H1 (cell line): ENCODE data around the gene MEN1. TPM values are rescaled to one million over a fixed set of nuclear protein-coding genes. Genes with fewer than 3 reads are reported as not detected.
A peak's percentile ranks its signal among the peaks of the same experiment; 100 is the strongest.

Source experiments
- ASH2L ChIP-seq: fragments of 200-600, 300-600 bp; sonication (generic); IDR thresholded peaks from one replicate; pipeline ENCODE4 v1.7.1; 2017; ENCODE audit warnings: low read length
- BCL11A ChIP-seq, 2 experiments: IDR thresholded peaks; one replicate each; pipeline ENCODE4 v1.6.1; 2011; ENCODE audit warnings: low read depth in 2 of 2, low read length in 2 of 2, mild to moderate bottlenecking in 2 of 2
- BRCA1 ChIP-seq: IDR thresholded peaks from 2 replicates; pipeline ENCODE4 v1.6.1; 2012; ENCODE audit warnings: low read depth, low read length, improper control_type of control experiment
- CBX5 ChIP-seq: fragments of 300-800, 300-1000 bp; sonication (generic); IDR thresholded peaks from 2 replicates; pipeline ENCODE4 v1.7.1; 2016; ENCODE audit warnings: antibody characterized with exemption, low read length, low read depth
- CHD1 ChIP-seq: IDR thresholded peaks from 2 replicates; pipeline ENCODE4 v1.6.1; 2012; ENCODE audit warnings: low read depth, low read length, improper control_type of control experiment
- CHD2 ChIP-seq: IDR thresholded peaks from 2 replicates; pipeline ENCODE4 v1.6.1; 2012; ENCODE audit warnings: low read length, improper control_type of control experiment
- CREB1 ChIP-seq: IDR thresholded peaks from 2 replicates; pipeline ENCODE4 v1.6.1; 2012; ENCODE audit warnings: inconsistent platforms
- CTBP2 ChIP-seq: IDR thresholded peaks from 2 replicates; pipeline ENCODE4 v1.7.0; 2011; ENCODE audit warnings: borderline replicate concordance, mild to moderate bottlenecking, moderate library complexity, mixed read lengths, low read length; ENCODE audit not compliant: insufficient read depth, insufficient read length
- HDAC6 ChIP-seq: IDR thresholded peaks from one replicate; pipeline ENCODE4 v1.7.1; 2012; ENCODE audit warnings: low read depth, mild to moderate bottlenecking, inconsistent platforms, low read length, moderate library complexity
- JUND ChIP-seq: IDR thresholded peaks from 2 replicates; pipeline ENCODE4 v1.6.1; 2011; ENCODE audit warnings: mild to moderate bottlenecking, improper control_type of control experiment, low read length
- KDM5A ChIP-seq: fragments of 200-600 bp; IDR thresholded peaks from 2 replicates; pipeline ENCODE4 v1.7.1; 2012; ENCODE audit warnings: mild to moderate bottlenecking, low read length, inconsistent platforms, mixed read lengths
- SP1 ChIP-seq: IDR thresholded peaks from 2 replicates; pipeline ENCODE4 v1.6.1; 2011; ENCODE audit warnings: low read depth, low read length
- SRF ChIP-seq: IDR thresholded peaks from 2 replicates; pipeline ENCODE4 v1.6.1; 2011; ENCODE audit warnings: mild to moderate bottlenecking, low read depth, low read length, moderate library complexity
- SUZ12 ChIP-seq: fragments of 200-600 bp; sonication (generic); IDR thresholded peaks from 2 replicates; pipeline ENCODE4 v1.6.1; 2012; ENCODE audit warnings: mild to moderate bottlenecking, inconsistent platforms, low read length, moderate library complexity, mixed read lengths
- TAF1 ChIP-seq: IDR thresholded peaks from 2 replicates; pipeline ENCODE4 v1.6.1; 2011; ENCODE audit warnings: mild to moderate bottlenecking, low read depth, low read length
- TAF7 ChIP-seq: optimal IDR thresholded peaks from 2 replicates; pipeline ENCODE3; 2011; ENCODE audit warnings: low read depth, mild to moderate bottlenecking, inconsistent platforms, low read length, moderate library complexity, borderline replicate concordance
- TBP ChIP-seq: IDR thresholded peaks from 2 replicates; pipeline ENCODE4 v1.6.1; 2011; ENCODE audit warnings: low read depth, low read length, improper control_type of control experiment
- YY1 ChIP-seq: IDR thresholded peaks from 2 replicates; pipeline ENCODE4 v1.6.1; 2011; ENCODE audit warnings: low read depth, mild to moderate bottlenecking, low read length
- polyA plus RNA-seq, 7 experiments: library from polyadenylated mRNA; depleted of rRNA in 3 of 7; stranded (reverse) in 5 of 7; unstranded in 2 of 7; fragments of >200 nt in 5 of 7; fragments of 200-250 nt in 2 of 7; gene quantifications; 1 replicate in 5 of 7; 2 replicates in 1 of 7; 4 replicates in 1 of 7; pipeline versions ENCODE4 v1.2.1 to v1.2.3, GENCODE V29; 2011 to 2013; ENCODE audit warnings: missing spikeins in 2 of 7, mixed read lengths in 2 of 7
- total RNA-seq: library from RNA; stranded (reverse); fragmentation: NEBNext Ultra II Directional; extraction: Animal tissue kit (Norgen Biotek cat#: 25700); gene quantifications from 2 replicates; pipeline ENCODE4 v1.2.1, GENCODE V29; 2021
- TF ChIP-seq, protein P1 (sequence below): IDR thresholded peaks from 2 replicates; pipeline ENCODE4 v1.6.1; 2012; ENCODE audit warnings: low read length, inconsistent platforms
- TF ChIP-seq, protein P2 (sequence below): IDR thresholded peaks from 2 replicates; pipeline ENCODE4 v1.6.1; 2012; ENCODE audit warnings: inconsistent platforms

The MEN1 gene
- total and polyA plus RNA-seq, 2 of the 8 experiments (the other 6 are each of a cell fraction or from before 2014, with no cell fraction given) = 47.2 to 56.3 TPM

DNA sequence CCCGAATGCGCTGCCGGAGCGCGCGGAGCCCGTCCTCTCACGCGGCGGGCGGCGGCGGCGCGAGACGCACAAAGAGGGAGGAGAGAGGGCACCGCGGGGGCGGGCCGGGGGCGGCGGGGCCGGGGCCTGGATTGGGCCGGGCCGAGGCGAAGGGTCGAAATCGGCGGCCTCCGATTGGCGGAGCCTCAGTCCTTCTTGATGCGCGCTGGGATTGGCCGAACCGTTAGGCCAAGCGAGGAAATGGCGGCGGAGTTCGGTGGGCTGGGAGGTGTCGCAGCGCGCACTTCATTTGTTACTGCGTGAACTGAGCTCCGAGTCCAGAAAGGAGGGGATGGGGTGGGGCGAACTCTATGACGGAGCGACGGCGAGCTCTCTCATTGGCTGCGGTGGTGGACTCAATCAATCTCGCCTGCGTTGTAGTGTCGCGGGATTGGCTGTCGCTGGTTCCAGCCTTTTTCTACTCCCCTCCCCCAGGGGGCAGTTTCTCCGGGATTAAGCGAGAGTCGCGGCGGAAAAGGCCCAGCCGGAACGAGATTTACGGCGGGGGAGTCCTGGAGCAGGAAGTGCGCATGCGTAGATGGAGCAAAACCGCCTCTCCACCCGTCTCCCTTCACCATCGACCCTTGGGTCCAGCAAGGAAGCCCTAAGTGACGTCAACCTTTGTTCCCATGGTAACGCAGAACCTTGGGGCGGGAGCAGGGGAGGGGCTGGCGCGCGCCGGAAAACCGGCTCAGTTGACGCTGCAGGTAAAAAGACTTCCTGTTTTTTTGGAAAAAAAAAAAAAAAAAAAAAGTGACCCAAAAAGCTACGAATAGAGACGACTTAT is 31.7 kb downstream of the MEN1 start, which contains the start of gene SF1 (continued):
- TF ChIP-seq SUZ12 = no peak
- no peak for TF ChIP-seq SRF
- TF ChIP-seq TAF1 = peak; percentile 97
- TF ChIP-seq CHD1 = no peak
- TF ChIP-seq, protein P1, sequence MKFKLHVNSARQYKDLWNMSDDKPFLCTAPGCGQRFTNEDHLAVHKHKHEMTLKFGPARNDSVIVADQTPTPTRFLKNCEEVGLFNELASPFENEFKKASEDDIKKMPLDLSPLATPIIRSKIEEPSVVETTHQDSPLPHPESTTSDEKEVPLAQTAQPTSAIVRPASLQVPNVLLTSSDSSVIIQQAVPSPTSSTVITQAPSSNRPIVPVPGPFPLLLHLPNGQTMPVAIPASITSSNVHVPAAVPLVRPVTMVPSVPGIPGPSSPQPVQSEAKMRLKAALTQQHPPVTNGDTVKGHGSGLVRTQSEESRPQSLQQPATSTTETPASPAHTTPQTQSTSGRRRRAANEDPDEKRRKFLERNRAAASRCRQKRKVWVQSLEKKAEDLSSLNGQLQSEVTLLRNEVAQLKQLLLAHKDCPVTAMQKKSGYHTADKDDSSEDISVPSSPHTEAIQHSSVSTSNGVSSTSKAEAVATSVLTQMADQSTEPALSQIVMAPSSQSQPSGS = peak; percentile 67; the same call in 1 of the 2 replicates
- peak; percentile 32 for TF ChIP-seq ASH2L
- TF ChIP-seq CREB1 = peak; percentile 71
- peak; percentile 92 for TF ChIP-seq BRCA1
- no peak for TF ChIP-seq CTBP2
- peak; percentile 98 for TF ChIP-seq CHD2
- TF ChIP-seq HDAC6 = no peak
- peak; percentile 94 for TF ChIP-seq TBP
- TF ChIP-seq CBX5 = no peak
- TF ChIP-seq TAF7 = peak; percentile 71
- TF ChIP-seq, protein P2, sequence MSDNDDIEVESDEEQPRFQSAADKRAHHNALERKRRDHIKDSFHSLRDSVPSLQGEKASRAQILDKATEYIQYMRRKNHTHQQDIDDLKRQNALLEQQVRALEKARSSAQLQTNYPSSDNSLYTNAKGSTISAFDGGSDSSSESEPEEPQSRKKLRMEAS = peak; percentile 42; the same call in 1 of the 2 replicates
- peak; percentile 90 for TF ChIP-seq YY1
- TF ChIP-seq KDM5A = no peak
- no peak for TF ChIP-seq BCL11A (IDR thresholded peaks at IDR 0.05; ENCODE audit: low read depth in 2 of 2, low read length in 2 of 2)
- TF ChIP-seq JUND = peak; percentile 76
- TF ChIP-seq SP1 = peak; percentile 75
